ENCODE results near the gene ZFAND3.

DNA sequence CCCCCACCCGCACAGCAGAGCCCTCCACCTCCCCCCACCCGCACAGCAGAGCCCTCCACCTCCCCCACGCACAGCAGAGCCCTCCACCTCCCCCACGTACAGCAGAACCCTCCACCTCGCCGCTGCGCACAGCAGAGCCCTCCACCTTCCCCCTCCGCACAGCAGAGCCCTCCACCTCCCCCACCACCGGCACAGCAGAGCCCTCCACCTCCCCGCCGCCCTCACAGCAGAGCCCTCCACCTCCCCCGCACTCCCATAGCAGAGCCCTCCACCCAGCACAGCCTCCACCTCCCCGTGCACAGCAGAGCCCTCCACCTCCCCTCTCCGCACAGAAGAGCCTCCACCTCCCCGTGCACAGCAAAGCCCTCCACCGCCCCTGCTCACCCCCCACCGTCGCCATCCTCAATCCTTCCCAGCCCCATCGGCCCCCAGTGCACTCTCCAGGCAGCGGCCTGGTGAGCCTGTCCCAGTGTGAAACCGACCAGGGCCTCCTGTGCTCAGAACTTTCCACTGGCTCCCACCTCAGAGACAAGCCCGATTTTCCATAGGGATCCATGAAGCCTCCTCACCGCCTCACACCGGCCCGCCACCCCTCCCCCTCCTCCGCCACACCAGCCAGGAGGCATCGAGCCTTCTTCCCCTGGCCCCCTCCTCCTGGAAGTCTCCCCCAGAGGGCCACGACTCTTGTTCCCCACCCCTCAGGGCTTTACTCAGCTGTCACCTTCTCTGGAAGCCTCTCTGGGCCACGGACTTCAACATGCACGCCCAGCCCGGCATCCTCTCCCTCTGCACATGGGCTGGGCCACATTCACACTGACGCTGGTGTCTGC lies 347.1 kb downstream of the ZFAND3 start:
- TF ChIP-seq POLR2AphosphoS5 (IDR thresholded peaks at IDR 0.05) = no peak
- TF ChIP-seq, protein P1, sequence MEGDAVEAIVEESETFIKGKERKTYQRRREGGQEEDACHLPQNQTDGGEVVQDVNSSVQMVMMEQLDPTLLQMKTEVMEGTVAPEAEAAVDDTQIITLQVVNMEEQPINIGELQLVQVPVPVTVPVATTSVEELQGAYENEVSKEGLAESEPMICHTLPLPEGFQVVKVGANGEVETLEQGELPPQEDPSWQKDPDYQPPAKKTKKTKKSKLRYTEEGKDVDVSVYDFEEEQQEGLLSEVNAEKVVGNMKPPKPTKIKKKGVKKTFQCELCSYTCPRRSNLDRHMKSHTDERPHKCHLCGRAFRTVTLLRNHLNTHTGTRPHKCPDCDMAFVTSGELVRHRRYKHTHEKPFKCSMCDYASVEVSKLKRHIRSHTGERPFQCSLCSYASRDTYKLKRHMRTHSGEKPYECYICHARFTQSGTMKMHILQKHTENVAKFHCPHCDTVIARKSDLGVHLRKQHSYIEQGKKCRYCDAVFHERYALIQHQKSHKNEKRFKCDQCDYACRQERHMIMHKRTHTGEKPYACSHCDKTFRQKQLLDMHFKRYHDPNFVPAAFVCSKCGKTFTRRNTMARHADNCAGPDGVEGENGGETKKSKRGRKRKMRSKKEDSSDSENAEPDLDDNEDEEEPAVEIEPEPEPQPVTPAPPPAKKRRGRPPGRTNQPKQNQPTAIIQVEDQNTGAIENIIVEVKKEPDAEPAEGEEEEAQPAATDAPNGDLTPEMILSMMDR (IDR thresholded peaks at IDR 0.05) = no peak
